SK-N-SH treated with all-trans-retinoic acid at 6 μM for 48 hours (cell line): ENCODE measurements around the gene POU4F1.

ENCODE experiments used
- ATAC-seq: fragments of 200-7000 bp; cut with Tn5 transposase; 3 replicates; pipeline ENCODE4 v1.9.1; 2020; ENCODE audit warnings: mild to moderate bottlenecking, moderate library complexity
- ARNTL ChIP-seq: fragments of 450-650 bp; formaldehyde crosslinking; IDR thresholded peaks from 2 replicates; pipeline ENCODE4 v1.5.0; 2020; ENCODE audit warnings: low read depth, mild to moderate bottlenecking, moderate library complexity, borderline replicate concordance
- BACH2 ChIP-seq: fragments of 250-450 bp; sonication (Bioruptor Pico); IDR thresholded peaks from 2 replicates; pipeline ENCODE4 v1.9.0; 2021; ENCODE audit warnings: mild to moderate bottlenecking, borderline replicate concordance
- GLIS3 ChIP-seq: fragments of 250-450 bp; sonication (Bioruptor Pico); IDR thresholded peaks from 2 replicates; pipeline ENCODE4 v1.5.0; 2020; ENCODE audit warnings: mild to moderate bottlenecking, moderate library complexity
- ISL1 ChIP-seq: fragments of 250-450 bp; sonication (Bioruptor Pico); IDR thresholded peaks from 2 replicates; pipeline ENCODE4 v2.1.2; 2022; ENCODE audit warnings: mild to moderate bottlenecking, moderate library complexity
- OSR1 ChIP-seq: fragments of 250-450 bp; sonication (Bioruptor Pico); IDR thresholded peaks from 2 replicates; pipeline ENCODE4 v1.8.0; 2022; ENCODE audit warnings: moderate library complexity, mild to moderate bottlenecking, inconsistent platforms
- POU6F1 ChIP-seq: fragments of 250-450 bp; sonication (Bioruptor Pico); IDR thresholded peaks from 2 replicates; pipeline ENCODE4 v1.8.0; 2021; ENCODE audit warnings: low read depth, mild to moderate bottlenecking, moderate library complexity, borderline replicate concordance
- PPARA ChIP-seq: fragments of 250-450 bp; sonication (Bioruptor Pico); IDR thresholded peaks from 2 replicates; pipeline ENCODE4 v1.5.0; 2020; ENCODE audit warnings: mild to moderate bottlenecking, borderline replicate concordance
- RARB ChIP-seq: fragments of 250-450 bp; sonication (Bioruptor Pico); IDR thresholded peaks from 2 replicates; pipeline ENCODE4 v1.8.0; 2021; ENCODE audit warnings: mild to moderate bottlenecking, moderate library complexity
- SNAI2 ChIP-seq: fragments of 250-450 bp; sonication (Bioruptor Pico); IDR thresholded peaks from 2 replicates; pipeline ENCODE4 v1.5.0; 2020; ENCODE audit warnings: mild to moderate bottlenecking, moderate library complexity
- TCF4 ChIP-seq: fragments of 250-450 bp; sonication (Bioruptor Pico); IDR thresholded peaks from 2 replicates; pipeline ENCODE4 v1.8.0; 2021; ENCODE audit warnings: mild to moderate bottlenecking, moderate library complexity, borderline replicate concordance
- TSHZ2 ChIP-seq: fragments of 250-450 bp; sonication (Bioruptor Pico); IDR thresholded peaks from 2 replicates; pipeline ENCODE4 v1.5.0; 2020; ENCODE audit warnings: mild to moderate bottlenecking, moderate library complexity
- ZC3H10 ChIP-seq: fragments of 250-450 bp; sonication (Bioruptor Pico); IDR thresholded peaks from 2 replicates; pipeline ENCODE4 v1.5.1; 2021; ENCODE audit warnings: mild to moderate bottlenecking, moderate library complexity
- ZFP3 ChIP-seq: fragments of 250-450 bp; sonication (Bioruptor Pico); IDR thresholded peaks from 2 replicates; pipeline ENCODE4 v1.5.0; 2020; ENCODE audit warnings: mild to moderate bottlenecking, moderate library complexity
- ZFP30 ChIP-seq: fragments of 450-650 bp; formaldehyde crosslinking; IDR thresholded peaks from 2 replicates; pipeline ENCODE4 v1.5.0; 2022; ENCODE audit warnings: mild to moderate bottlenecking, moderate library complexity
- ZNF565 ChIP-seq: fragments of 450-650 bp; formaldehyde crosslinking; conservative IDR thresholded peaks from 2 replicates; pipeline ENCODE4 v1.5.0; 2020; ENCODE audit warnings: low read depth, mild to moderate bottlenecking, moderate library complexity
- ZNF70 ChIP-seq: fragments of 450-650 bp; formaldehyde crosslinking; IDR thresholded peaks from 2 replicates; pipeline ENCODE4 v1.5.0; 2020; ENCODE audit warnings: mild to moderate bottlenecking, moderate library complexity
- ZNF8 ChIP-seq: fragments of 450-650 bp; formaldehyde crosslinking; IDR thresholded peaks from 2 replicates; pipeline ENCODE4 v1.5.0; 2020; ENCODE audit warnings: mild to moderate bottlenecking, moderate library complexity
- TF ChIP-seq, protein P1 (sequence below): fragments of 250-450 bp; sonication (Bioruptor Pico); IDR thresholded peaks from 2 replicates; pipeline ENCODE4 v1.5.1; 2020; ENCODE audit warnings: low read depth, mild to moderate bottlenecking, moderate library complexity
- TF ChIP-seq, protein P2 (sequence below): fragments of 250-450 bp; sonication (Bioruptor Pico); IDR thresholded peaks from 2 replicates; pipeline ENCODE4 v1.5.1; 2021; ENCODE audit warnings: mild to moderate bottlenecking, moderate library complexity

The POU4F1 gene

DNA sequence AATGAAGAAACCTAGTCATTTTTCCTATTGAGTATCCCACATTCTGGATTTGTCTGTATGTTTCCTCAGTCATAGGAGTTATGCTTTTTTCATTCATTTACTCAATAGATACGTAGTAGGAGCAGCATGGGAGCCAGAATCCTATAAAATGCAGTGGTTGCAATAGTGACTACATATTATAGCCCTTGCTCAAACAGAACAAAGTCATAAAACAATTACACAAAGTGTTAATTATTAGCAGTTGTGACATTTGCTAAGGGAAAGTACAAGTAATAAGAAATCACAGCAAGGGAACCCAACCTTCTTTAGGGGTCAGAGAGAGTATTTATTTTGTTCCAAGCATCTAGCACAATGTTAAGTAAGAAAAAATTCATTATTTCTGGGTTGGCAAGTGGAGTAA lies 27.7 kb upstream of the POU4F1 start (continued):
- TF ChIP-seq ISL1 (CRISPR knock-in tag) (no peak), TCF4 (CRISPR knock-in tag) (no peak), SNAI2 (CRISPR knock-in tag) (no peak), BACH2 (CRISPR knock-in tag) (no peak)
- TF ChIP-seq, protein P1, sequence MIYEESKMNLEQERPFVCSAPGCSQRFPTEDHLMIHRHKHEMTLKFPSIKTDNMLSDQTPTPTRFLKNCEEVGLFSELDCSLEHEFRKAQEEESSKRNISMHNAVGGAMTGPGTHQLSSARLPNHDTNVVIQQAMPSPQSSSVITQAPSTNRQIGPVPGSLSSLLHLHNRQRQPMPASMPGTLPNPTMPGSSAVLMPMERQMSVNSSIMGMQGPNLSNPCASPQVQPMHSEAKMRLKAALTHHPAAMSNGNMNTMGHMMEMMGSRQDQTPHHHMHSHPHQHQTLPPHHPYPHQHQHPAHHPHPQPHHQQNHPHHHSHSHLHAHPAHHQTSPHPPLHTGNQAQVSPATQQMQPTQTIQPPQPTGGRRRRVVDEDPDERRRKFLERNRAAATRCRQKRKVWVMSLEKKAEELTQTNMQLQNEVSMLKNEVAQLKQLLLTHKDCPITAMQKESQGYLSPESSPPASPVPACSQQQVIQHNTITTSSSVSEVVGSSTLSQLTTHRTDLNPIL (CRISPR knock-in tag): no peak

- ATAC-seq: no peak
- TF ChIP-seq PPARA: no peak
- TF ChIP-seq OSR1 (CRISPR knock-in tag): no peak
- no peak for TF ChIP-seq TSHZ2 (CRISPR knock-in tag)
- TF ChIP-seq ZNF70 (CRISPR knock-in tag): no peak
- TF ChIP-seq, protein P1 (CRISPR knock-in tag): no peak
- no peak for TF ChIP-seq ZNF8 (CRISPR knock-in tag)
- TF ChIP-seq, protein P2, sequence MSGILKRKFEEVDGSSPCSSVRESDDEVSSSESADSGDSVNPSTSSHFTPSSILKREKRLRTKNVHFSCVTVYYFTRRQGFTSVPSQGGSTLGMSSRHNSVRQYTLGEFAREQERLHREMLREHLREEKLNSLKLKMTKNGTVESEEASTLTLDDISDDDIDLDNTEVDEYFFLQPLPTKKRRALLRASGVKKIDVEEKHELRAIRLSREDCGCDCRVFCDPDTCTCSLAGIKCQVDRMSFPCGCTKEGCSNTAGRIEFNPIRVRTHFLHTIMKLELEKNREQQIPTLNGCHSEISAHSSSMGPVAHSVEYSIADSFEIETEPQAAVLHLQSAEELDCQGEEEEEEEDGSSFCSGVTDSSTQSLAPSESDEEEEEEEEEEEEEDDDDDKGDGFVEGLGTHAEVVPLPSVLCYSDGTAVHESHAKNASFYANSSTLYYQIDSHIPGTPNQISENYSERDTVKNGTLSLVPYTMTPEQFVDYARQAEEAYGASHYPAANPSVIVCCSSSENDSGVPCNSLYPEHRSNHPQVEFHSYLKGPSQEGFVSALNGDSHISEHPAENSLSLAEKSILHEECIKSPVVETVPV (CRISPR knock-in tag): no peak
- TF ChIP-seq, all 23 proteins: peak for 0
Observed at GRCh38 chr13:78630511-78630910, 27.2 kb upstream of the POU4F1 start.

DNA sequence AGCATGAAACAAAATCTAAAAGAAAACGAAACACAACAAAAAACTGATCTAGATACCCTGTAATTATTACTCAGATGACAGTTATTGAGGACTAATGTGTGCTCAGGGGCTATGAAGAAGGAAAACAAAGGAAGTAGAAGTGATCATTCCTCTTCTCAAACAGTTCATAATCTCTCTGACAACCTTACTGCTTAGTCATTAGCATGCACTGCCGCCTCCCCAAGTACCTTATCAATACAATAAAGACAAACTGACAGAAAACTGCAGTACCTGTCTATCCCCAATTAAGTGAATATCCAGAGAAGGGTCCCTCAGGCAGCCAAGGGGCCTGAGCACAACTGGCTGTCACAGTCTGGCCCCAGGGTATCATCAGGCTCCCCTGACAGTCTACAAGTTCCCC lies 22.0 kb upstream of the POU4F1 start:
- TF ChIP-seq PPARA (no peak), RARB (CRISPR knock-in tag) (no peak), BACH2 (CRISPR knock-in tag) (no peak), TCF4 (CRISPR knock-in tag) (no peak), ZNF565 (CRISPR knock-in tag) (no peak), ZFP3 (CRISPR knock-in tag) (no peak), GLIS3 (CRISPR knock-in tag) (no peak), ZNF70 (CRISPR knock-in tag) (no peak), POU6F1 (CRISPR knock-in tag) (no peak), ZC3H10 (CRISPR knock-in tag) (no peak), ARNTL (CRISPR knock-in tag) (no peak), ZFP30 (CRISPR knock-in tag) (no peak)
- TF ChIP-seq, protein P1 (CRISPR knock-in tag): no peak
- ATAC-seq: no peak
